Measurements from ENCODE around the gene BANK1. TPM values are rescaled to one million over a fixed set of nuclear protein-coding genes. Genes with fewer than 3 reads are reported as not detected.

Gene BANK1
- total and polyA plus RNA-seq, 2 donors (not counting 1 experiment from before 2014, with no cell fraction given), result 353 to 354 TPM

- no peak overlapping the region for H2AFZ ChIP-seq (ENCODE audit: insufficient read depth, low read depth, low read length, poor library complexity, severe bottlenecking)
- no peaks in the 10 kb centered on the region for H3K9me3 Mint-ChIP-seq (ENCODE audit: insufficient read depth)
- peaks cover 6% of the 10 kb centered on the region for H4K20me1 ChIP-seq (ENCODE audit: control insufficient read depth, insufficient read depth, low read length, poor library complexity, severe bottlenecking)
- H3K4me1 Mint-ChIP-seq, result peaks cover 4% of the 10 kb centered on the region
- peaks cover 0 to under 1% (median 0%) of the 10 kb centered on the region in 3 donors for H3K9me3 ChIP-seq (ENCODE audit: control extremely low read depth in 1 of 3, control insufficient read depth in 2 of 3, insufficient read depth in 1 of 3, low read length in 2 of 3)
- no peaks in the 10 kb centered on the region for H3K27me3 ChIP-seq (replicated peaks in 1 of 4; ENCODE audit: control extremely low read depth in 1 of 4, control insufficient read depth in 3 of 4, insufficient read depth in 4 of 4, low read length in 3 of 4)
- H3K4me2 ChIP-seq (replicated peaks; ENCODE audit: low read depth, low read length, poor library complexity, severe bottlenecking), result no peak overlapping the region
- H3K79me2 ChIP-seq (ENCODE audit: control insufficient read depth, insufficient read depth, low read length), result peaks cover 11% of the 10 kb centered on the region
- intact Hi-C loops (cut with micrococcal nuclease), result loop anchor here (5.0 kb wide), 1 partner anchor 35 kb away; no protein-coding TSS in a partner anchor
- POLR2A ChIA-PET, result no interaction called here
- H3K4me3 ChIP-seq (ENCODE audit: control extremely low read depth in 1 of 5, extremely low read depth in 1 of 5, insufficient read depth in 1 of 5, low read depth in 2 of 5, low read length in 4 of 5), result no peak overlapping the region
- ATAC-seq (ENCODE audit: low read depth) (no peak), DNase-seq (no peak)
- H3K27me3 Mint-ChIP-seq, result no peaks in the 10 kb centered on the region
- TF ChIP-seq EZH2 (IDR thresholded peaks at IDR 0.05; ENCODE audit: borderline replicate concordance, insufficient read depth, low read depth, low read length, poor library complexity, severe bottlenecking), result no peak
- no peak for TF ChIP-seq CTCF (IDR thresholded peaks at IDR 0.05)
- peaks cover 11 to 65% of the 10 kb centered on the region in 2 experiments for H3K36me3 ChIP-seq (replicated peaks in 1 of 2; ENCODE audit: control extremely low read depth in 1 of 2, control insufficient read depth in 1 of 2, extremely low read depth in 1 of 2, insufficient read depth in 2 of 2, low read length in 1 of 2)
- 100% methylated on average over 1 of the region's 2 CpGs for WGBS (ENCODE audit: insufficient coverage)
- H3K4me3 Mint-ChIP-seq, result no peak overlapping the region
- no peak overlapping the region for H3K9ac ChIP-seq (ENCODE audit: low read length)
- peak overlapping the region in 1 of 2 donors; percentile 50 for H3K27ac ChIP-seq (ENCODE audit: low read length in 2 of 2)
- H3K4me1 ChIP-seq (ENCODE audit: control insufficient read depth in 2 of 2, insufficient read depth in 2 of 2, low read length in 2 of 2), result no peaks in the 10 kb centered on the region
- CTCF ChIA-PET, result no interaction called here
- peak overlapping the region; percentile 57 for H3K27ac Mint-ChIP-seq
Measured at GRCh38 chr4:102022343-102022742, 231.8 kb downstream of the BANK1 start.

- CTCF ChIA-PET, result no interaction called here
- 100% methylated on average over 2 of the region's 4 CpGs for WGBS (ENCODE audit: insufficient coverage)
Measured at GRCh38 chr4:102027961-102028360, 237.4 kb downstream of the BANK1 start.

More at GRCh38 chr4:102027961-102028360, 237.4 kb downstream of the BANK1 start:
- DNase-seq (no peak), ATAC-seq (ENCODE audit: low read depth) (no peak)
- H3K36me3 ChIP-seq (replicated peaks in 1 of 2; ENCODE audit: control extremely low read depth in 1 of 2, control insufficient read depth in 1 of 2, extremely low read depth in 1 of 2, insufficient read depth in 2 of 2, low read length in 1 of 2), result peaks cover 13 to 83% of the 10 kb centered on the region in 2 experiments
- Mint-ChIP-seq H3K27ac (no peak overlapping the region), H3K9me3 (ENCODE audit: insufficient read depth) (no peaks in the 10 kb centered on the region), H3K4me1 (peaks cover 3% of the 10 kb centered on the region), H3K27me3 (no peaks in the 10 kb centered on the region), H3K4me3 (no peak overlapping the region)
- intact Hi-C loops (cut with micrococcal nuclease), result no loop called here
- no peaks in the 10 kb centered on the region for H3K27me3 ChIP-seq (replicated peaks in 1 of 4; ENCODE audit: control extremely low read depth in 1 of 4, control insufficient read depth in 3 of 4, insufficient read depth in 4 of 4, low read length in 3 of 4)
- H3K27ac ChIP-seq (ENCODE audit: low read length in 2 of 2), result peak overlapping the region in 1 of 2 donors; percentile 46
- H3K79me2 ChIP-seq (ENCODE audit: control insufficient read depth, insufficient read depth, low read length), result peaks cover 23% of the 10 kb centered on the region
- H3K4me2 ChIP-seq (replicated peaks; ENCODE audit: low read depth, low read length, poor library complexity, severe bottlenecking), result no peak overlapping the region
- H3K4me1 ChIP-seq (ENCODE audit: control insufficient read depth in 2 of 2, insufficient read depth in 2 of 2, low read length in 2 of 2), result no peaks in the 10 kb centered on the region
- no peak overlapping the region for H3K4me3 ChIP-seq (ENCODE audit: control extremely low read depth in 1 of 5, extremely low read depth in 1 of 5, insufficient read depth in 1 of 5, low read depth in 2 of 5, low read length in 4 of 5)
- H4K20me1 ChIP-seq (ENCODE audit: control insufficient read depth, insufficient read depth, low read length, poor library complexity, severe bottlenecking), result no peaks in the 10 kb centered on the region
- H3K9me3 ChIP-seq (ENCODE audit: control extremely low read depth in 1 of 3, control insufficient read depth in 2 of 3, insufficient read depth in 1 of 3, low read length in 2 of 3), result peaks cover 0 to 6% (median 1%) of the 10 kb centered on the region in 3 donors
- TF ChIP-seq CTCF (IDR thresholded peaks at IDR 0.05) (no peak), EZH2 (IDR thresholded peaks at IDR 0.05; ENCODE audit: borderline replicate concordance, insufficient read depth, low read depth, low read length, poor library complexity, severe bottlenecking) (no peak)
- H2AFZ ChIP-seq (ENCODE audit: insufficient read depth, low read depth, low read length, poor library complexity, severe bottlenecking), result no peak overlapping the region
- POLR2A ChIA-PET, result no interaction called here
- H3K9ac ChIP-seq (ENCODE audit: low read length), result no peak overlapping the region

Data from B cell (primary cell).